Hematopoietic multipotent progenitor cell treated with erythropoietin and hydrocortisone succinate and interleukin-3 and kit ligand, for 17 days (in vitro differentiated cells): Measurements from ENCODE around the gene LFNG.

Source experiments
- DNase-seq: peaks from one replicate; pipeline ENCODE4 v3.0.0-alpha.2; 2015; ENCODE audit warnings: low spot score

Gene LFNG

DNA sequence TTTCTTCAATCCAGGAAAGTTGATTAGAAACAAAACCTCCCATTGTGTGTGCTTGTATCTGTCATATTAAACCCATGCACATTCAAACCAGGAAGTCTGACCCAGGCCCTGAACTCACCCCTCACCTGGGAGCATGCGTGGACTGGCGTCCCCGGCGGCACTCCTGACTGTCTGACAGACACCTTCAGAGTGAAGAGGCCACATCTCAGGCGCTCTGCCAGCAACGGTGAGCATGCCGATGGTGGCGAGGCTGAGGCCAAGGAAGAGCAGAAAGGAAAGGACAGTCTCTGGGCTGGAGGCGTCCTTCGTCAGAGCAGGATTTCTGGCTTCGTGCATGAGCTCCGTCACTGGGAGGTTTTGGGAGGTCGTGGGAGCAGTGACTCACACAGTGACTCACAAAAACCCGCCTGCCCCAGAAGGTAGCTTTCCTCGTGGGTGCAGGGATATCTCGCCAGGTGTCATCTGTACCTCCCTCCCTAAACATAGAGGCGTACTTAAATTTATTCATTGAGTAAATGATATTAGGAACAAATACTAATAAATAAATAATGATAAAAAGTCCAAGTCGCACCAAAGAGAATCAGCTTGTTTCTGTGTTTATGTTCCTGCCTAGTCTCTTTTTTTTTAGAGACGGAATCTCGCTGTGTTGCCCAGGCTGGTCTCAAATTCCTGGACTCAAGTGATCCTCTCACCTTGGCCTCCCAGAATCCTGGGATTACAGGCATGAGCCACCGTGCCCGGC, 52.7 kb downstream of the LFNG start:
- no peak for DNase-seq

DNA sequence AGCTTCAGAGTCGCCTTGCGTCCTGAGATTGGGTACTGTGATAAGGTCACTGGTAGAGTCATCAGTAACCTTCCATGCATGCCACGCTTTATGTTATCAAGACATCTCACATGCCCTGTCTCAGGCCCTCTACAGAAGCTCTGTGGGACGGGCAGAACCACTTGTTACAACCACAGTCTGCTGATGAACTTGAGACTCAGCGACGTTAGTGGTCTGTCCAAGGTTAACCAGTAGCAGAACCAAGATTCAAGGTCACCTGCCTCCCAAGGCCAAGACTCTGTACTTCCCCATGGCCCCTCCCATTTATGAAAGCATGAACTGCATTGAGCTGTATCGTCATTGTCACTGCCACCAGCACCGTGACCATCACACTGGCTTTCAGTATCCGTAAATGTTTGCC, 54.2 kb downstream of the LFNG start:
- no peak for DNase-seq

DNA sequence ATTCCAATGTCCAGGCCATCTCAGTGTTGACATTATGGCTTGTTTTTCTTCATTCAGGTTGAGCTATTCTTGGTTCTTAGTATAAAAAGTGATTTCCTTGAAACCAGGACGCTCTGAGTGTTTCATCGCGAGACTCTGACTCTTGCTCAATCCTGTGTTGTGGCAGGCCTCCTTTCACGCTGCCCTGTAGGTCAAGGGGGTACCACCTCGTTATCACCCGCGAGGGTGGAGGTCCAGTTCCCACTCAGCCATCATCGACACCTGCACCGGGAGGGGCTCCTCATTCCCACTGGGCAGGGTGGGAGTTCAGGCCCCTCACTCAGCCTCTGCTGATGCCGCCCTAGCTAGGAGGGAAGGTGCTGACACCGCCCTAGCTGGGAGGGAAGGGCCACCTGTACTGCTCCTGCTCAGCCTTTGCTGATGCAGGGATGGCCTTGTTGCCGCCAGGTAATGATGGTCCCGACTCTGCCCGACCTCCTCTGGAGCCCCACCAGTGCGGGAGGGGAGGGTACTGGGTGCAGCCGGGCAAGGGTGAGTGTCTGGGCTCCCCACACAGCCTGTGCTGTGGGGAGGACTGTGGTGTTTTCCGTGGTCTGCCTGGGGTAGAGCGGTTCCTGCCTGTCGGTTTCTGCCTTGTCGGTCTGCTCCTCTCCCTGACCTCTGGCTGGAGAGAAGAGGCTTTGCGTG, 55.6 kb downstream of the LFNG start:
- DNase-seq: no peak

DNA sequence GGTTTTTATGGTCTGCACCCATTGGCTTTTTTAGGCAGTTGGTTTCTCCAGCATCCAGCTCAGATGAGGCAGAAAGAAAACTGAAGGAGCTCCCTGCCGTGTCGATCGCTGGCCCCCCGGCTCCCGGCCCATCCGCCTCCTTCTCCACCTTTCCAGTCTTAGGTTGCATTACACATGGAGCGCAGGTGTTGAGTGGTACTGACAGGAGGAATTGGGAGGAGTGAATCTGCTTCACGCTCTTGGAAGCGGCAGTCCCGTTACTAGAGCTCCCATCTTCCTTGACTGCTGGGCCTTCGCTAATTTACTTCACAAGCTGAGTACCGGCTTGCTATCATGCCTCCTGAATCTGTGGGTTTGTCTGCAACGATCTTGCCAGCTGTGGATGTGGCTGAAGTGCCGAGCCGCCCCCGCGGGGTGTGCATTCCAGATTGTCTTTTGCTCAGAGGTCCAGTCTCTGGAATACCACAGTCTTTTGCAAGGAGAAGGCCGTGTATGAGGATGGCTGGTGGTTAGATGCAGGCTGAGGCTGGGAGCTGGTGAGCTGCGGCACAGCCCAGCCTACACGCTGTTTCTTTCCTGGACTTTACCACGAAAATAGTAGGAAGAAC, 56.3 kb downstream of the LFNG start:
- DNase-seq: no peak

DNA sequence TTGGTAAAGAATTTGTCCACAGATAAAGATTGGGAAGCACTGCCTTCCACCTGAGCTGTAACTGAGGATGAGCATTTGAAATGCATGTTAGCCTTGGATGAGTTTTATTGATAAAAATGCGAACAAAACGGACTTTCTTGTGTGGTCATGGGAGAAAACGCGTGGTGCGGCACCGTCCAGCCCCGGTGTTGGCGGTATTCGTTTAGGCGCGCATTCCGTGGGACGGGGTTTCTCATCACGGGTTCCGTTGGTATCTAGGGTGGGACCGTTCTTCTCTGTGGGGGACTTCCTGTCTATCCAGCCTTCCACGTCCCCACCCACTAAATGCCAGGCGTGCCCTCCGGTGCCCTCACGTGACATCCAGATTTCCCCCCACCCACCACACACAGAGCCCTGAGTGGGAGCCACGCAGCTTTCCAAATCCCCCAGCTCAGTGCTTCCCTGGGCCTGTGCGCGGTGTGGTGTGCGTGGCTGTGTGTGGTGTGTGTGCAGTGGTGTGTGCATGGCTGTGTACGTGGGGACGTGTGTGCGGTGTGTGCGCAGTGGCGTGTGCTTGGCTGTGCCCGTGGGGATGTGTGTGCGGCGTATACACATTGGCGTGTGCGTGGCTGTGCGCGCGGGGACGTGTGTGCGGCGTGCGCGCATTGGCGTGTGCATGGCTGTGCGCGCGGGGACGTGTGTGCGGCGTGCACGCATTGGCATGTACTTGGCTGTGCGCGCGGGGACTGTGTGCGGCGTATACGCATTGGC, 57.3 kb downstream of the LFNG start:
- no peak for DNase-seq
